ENCODE measurements around the gene IFI27L1.

- no peak for TF ChIP-seq POLR2AphosphoS5 (IDR thresholded peaks at IDR 0.05; ENCODE audit: low read depth, low read length)
- TF ChIP-seq POLR2A (IDR thresholded peaks at IDR 0.05; ENCODE audit: low read depth, low read length): no peak
Observed at GRCh38 chr14:94077823-94078222, 3.3 kb upstream of the IFI27L1 start.
